ENCODE data around the gene RUBCN. TPM values are rescaled to one million over a fixed set of nuclear protein-coding genes. Genes with fewer than 3 reads are reported as not detected.

RUBCN gene
- total RNA-seq: 10.6 and 12.1 TPM in 2 replicates

GRCh38 chr3:197736491-197737318, at the start of gene RUBCN:
TSS of gene RUBCN (minus strand) at chr3:197736904. CDS start at chr3:197736719, 185 bp downstream.
- DNase-seq (ENCODE audit: low read depth, low spot score): peak; percentile 80

GRCh38 chr3:197784019-197784585, 47.4 kb upstream of the RUBCN start:
- DNase-seq (ENCODE audit: low read depth, low spot score): no peak

GRCh38 chr3:197782230-197782629, 45.5 kb upstream of the RUBCN start:
- DNase-seq (ENCODE audit: low read depth, low spot score): no peak

- DNase-seq (ENCODE audit: low read depth, low spot score): no peak
Measured at GRCh38 chr3:197775317-197775716, 38.6 kb upstream of the RUBCN start.

GRCh38 chr3:197761784-197762183, 25.1 kb upstream of the RUBCN start:
- no peak for DNase-seq (ENCODE audit: low read depth, low spot score)

- DNase-seq (ENCODE audit: low read depth, low spot score): no peak
Measured at GRCh38 chr3:197758512-197758911, 21.8 kb upstream of the RUBCN start.

- no peak for DNase-seq (ENCODE audit: low read depth, low spot score)
Measured at GRCh38 chr3:197756704-197757103, 20.0 kb upstream of the RUBCN start.

GRCh38 chr3:197753263-197753662, 16.6 kb upstream of the RUBCN start:
- DNase-seq (ENCODE audit: low read depth, low spot score): no peak

GRCh38 chr3:197752107-197752506, 15.4 kb upstream of the RUBCN start:
- no peak for DNase-seq (ENCODE audit: low read depth, low spot score)

- no peak for DNase-seq (ENCODE audit: low read depth, low spot score)
Measured at GRCh38 chr3:197750858-197751737, 14.4 kb upstream of the RUBCN start.

- peak; percentile 20 for DNase-seq (ENCODE audit: low read depth, low spot score)
Measured at GRCh38 chr3:197750396-197750831, 13.7 kb upstream of the RUBCN start.

GRCh38 chr3:197749601-197750395, 13.1 kb upstream of the RUBCN start, which contains the start of gene FYTTD1:
TSS of gene FYTTD1 (plus strand) at chr3:197749883. CDS start at chr3:197749972, 89 bp downstream.
- DNase-seq (ENCODE audit: low read depth, low spot score): peak; percentile 54

- no peak for DNase-seq (ENCODE audit: low read depth, low spot score)
Measured at GRCh38 chr3:197749315-197749600, 12.6 kb upstream of the RUBCN start.

- DNase-seq (ENCODE audit: low read depth, low spot score): no peak
Measured at GRCh38 chr3:197748597-197749314, 12.1 kb upstream of the RUBCN start.

- DNase-seq (ENCODE audit: low read depth, low spot score): no peak
Measured at GRCh38 chr3:197746801-197747237, 10.1 kb upstream of the RUBCN start.

- no peak for DNase-seq (ENCODE audit: low read depth, low spot score)
Measured at GRCh38 chr3:197746209-197746608, 9.5 kb upstream of the RUBCN start.

- DNase-seq (ENCODE audit: low read depth, low spot score): no peak
Measured at GRCh38 chr3:197742787-197743186, 6.1 kb upstream of the RUBCN start.

- no peak for DNase-seq (ENCODE audit: low read depth, low spot score)
Measured at GRCh38 chr3:197737749-197738462, 1.2 kb upstream of the RUBCN start.

GRCh38 chr3:197737319-197737649, 580 bp upstream of the RUBCN start:
- no peak for DNase-seq (ENCODE audit: low read depth, low spot score)

- DNase-seq (ENCODE audit: low read depth, low spot score): no peak
Measured at GRCh38 chr3:197736010-197736490, 654 bp downstream of the RUBCN start.

Data from pulmonary artery endothelial cell (primary cell).